ENCODE results near the gene YPEL4.

The YPEL4 gene

DNA sequence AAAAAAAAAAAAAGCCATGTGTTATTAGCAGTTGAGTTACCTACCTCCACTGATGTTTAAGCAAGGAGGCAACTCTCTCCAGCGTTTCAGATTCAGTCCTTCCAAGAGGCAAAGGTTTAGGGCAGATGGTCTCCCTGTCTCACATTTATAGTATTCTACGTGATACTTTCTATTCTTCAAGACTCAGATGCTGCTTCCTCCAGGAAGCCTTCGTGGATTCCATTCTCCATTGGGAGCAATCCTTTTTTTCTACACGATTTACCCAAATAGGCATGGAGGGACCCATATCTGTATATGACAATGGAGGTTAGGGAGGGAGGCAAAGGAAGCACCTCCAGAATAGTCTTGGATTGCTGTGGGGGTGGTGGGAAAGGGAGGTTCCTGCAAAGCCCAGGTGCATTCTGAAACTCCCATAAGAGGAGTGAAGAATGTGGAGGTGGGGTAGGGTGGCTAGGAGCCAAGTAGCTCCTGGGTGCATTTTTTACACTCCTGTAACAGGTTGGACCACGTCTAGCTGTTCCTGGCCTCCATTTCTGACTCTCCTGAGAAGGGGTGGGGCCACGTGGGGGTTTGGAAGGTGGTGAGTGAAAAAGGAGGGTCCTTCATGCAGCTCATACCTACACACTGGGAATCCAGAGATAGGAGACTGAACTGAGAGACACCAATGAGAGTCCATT is 16.2 kb downstream of the YPEL4 start:
- no peak overlapping the region for H3K9ac ChIP-seq (ENCODE audit: low read depth, low read length)
- H3K9me3 ChIP-seq (ENCODE audit: control insufficient read depth, insufficient read depth, low read length): no peaks in the 10 kb centered on the region
- peaks cover 8% of the 10 kb centered on the region; the same call in 1 of the 2 replicates for H3K4me1 ChIP-seq (ENCODE audit: insufficient read depth, low read length)
- no peaks in the 10 kb centered on the region for H3K36me3 ChIP-seq (ENCODE audit: insufficient read depth, low read length)

GRCh38 chr11:57632116-57632515 is 17.6 kb downstream of the YPEL4 start:
- H3K9me3 ChIP-seq (ENCODE audit: control insufficient read depth, insufficient read depth, low read length): no peaks in the 10 kb centered on the region
- no peaks in the 10 kb centered on the region for H3K36me3 ChIP-seq (ENCODE audit: insufficient read depth, low read length)
- peaks cover 8% of the 10 kb centered on the region; the same call in 1 of the 2 replicates for H3K4me1 ChIP-seq (ENCODE audit: insufficient read depth, low read length)
- H3K9ac ChIP-seq (ENCODE audit: low read depth, low read length): no peak overlapping the region

DNA sequence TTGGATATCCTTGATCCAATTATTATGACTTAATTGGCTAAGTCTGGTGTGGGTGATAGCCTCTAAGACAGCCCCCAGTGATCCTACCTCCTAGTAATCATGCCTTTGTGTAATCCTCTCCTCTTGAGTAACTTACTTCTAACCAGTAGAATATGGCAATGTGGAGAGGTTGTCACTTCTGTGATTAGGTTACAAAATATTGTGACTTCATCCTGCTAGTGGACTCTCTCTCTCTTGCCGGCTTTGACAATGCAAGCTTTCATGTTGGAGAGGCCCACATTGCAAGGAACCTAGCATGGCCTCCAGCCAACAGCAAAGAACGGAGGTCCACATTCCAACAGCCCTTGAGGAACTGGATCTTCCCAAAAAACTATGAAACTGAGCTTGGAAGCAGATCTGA is 19.5 kb downstream of the YPEL4 start:
- no peaks in the 10 kb centered on the region for H3K36me3 ChIP-seq (ENCODE audit: insufficient read depth, low read length)
- H3K4me1 ChIP-seq (ENCODE audit: insufficient read depth, low read length): no peaks in the 10 kb centered on the region
- no peak overlapping the region for H3K9ac ChIP-seq (ENCODE audit: low read depth, low read length)
- no peaks in the 10 kb centered on the region for H3K9me3 ChIP-seq (ENCODE audit: control insufficient read depth, insufficient read depth, low read length)

GRCh38 chr11:57626895-57627294 is 22.8 kb downstream of the YPEL4 start:
- no peaks in the 10 kb centered on the region for H3K4me1 ChIP-seq (ENCODE audit: insufficient read depth, low read length)
- no peaks in the 10 kb centered on the region for H3K36me3 ChIP-seq (ENCODE audit: insufficient read depth, low read length)
- H3K9ac ChIP-seq (ENCODE audit: low read depth, low read length): no peak overlapping the region
- no peaks in the 10 kb centered on the region for H3K9me3 ChIP-seq (ENCODE audit: control insufficient read depth, insufficient read depth, low read length)

DNA sequence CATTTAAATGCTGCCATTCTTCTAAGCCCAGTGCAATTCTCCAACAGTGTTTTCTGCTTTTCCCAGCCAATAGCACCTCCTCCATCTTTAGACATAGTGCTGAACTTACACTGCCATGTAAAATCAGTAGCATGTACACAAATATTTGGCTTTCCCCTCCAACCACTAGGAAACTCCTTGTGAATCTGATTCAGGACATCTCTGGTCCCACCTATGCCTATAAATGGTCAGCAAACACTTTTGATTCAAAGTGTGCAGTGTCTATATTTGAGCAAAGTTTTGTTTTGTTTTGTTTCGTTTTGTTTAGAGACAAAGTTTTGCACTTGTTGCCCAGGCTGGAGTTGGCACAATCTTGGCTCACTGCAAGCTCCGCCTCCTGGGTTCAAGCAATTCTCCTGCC is 24.8 kb downstream of the YPEL4 start:
- no peaks in the 10 kb centered on the region for H3K9me3 ChIP-seq (ENCODE audit: control insufficient read depth, insufficient read depth, low read length)
- no peaks in the 10 kb centered on the region for H3K36me3 ChIP-seq (ENCODE audit: insufficient read depth, low read length)
- H3K9ac ChIP-seq (ENCODE audit: low read depth, low read length): no peak overlapping the region
- H3K4me1 ChIP-seq (ENCODE audit: insufficient read depth, low read length): no peaks in the 10 kb centered on the region

DNA sequence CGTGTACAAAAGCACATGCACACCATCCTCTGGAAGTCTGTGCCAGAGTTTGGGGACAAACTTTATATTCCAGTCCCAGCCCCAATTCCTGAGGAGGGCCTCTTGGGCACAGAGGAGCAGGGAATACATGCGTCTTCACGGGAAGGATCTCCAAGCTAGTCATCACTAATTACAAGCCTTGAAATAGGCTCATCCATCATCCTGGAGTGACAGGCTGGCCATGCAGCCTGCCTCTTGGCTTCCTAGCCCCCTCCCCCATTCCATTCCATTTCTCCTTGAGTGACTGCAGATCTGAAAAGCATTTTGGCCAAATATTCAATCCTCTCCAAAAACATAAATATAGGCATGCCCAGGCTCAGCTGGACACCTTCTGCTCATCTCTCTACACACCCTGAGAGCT is 27.4 kb downstream of the YPEL4 start:
- Histone ChIP-seq H3K9me3 (ENCODE audit: control insufficient read depth, insufficient read depth, low read length) (no peaks in the 10 kb centered on the region), H3K4me1 (ENCODE audit: insufficient read depth, low read length) (no peaks in the 10 kb centered on the region), H3K36me3 (ENCODE audit: insufficient read depth, low read length) (no peaks in the 10 kb centered on the region), H3K9ac (ENCODE audit: low read depth, low read length) (no peak overlapping the region)

DNA sequence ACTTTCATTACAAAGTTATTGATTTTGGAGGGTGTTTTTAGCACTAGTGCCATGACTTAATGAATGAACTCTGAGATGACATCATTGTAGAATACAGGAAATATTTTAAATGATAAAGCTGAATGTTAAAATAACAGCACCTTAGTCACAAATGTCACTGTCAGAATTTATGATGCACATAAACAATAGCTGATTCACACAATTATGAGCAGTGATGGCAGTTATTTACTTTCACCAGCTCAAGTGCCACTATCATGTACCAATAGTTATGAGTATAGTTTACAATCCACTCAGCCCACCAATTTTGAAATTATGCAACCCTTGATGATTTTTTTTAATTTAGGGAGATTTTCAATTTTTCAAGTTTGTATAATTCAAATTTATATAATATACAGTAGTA is 29.2 kb downstream of the YPEL4 start:
- Histone ChIP-seq H3K9ac (ENCODE audit: low read depth, low read length) (no peak overlapping the region), H3K9me3 (ENCODE audit: control insufficient read depth, insufficient read depth, low read length) (no peaks in the 10 kb centered on the region), H3K36me3 (ENCODE audit: insufficient read depth, low read length) (no peaks in the 10 kb centered on the region), H3K4me1 (ENCODE audit: insufficient read depth, low read length) (no peaks in the 10 kb centered on the region)

DNA sequence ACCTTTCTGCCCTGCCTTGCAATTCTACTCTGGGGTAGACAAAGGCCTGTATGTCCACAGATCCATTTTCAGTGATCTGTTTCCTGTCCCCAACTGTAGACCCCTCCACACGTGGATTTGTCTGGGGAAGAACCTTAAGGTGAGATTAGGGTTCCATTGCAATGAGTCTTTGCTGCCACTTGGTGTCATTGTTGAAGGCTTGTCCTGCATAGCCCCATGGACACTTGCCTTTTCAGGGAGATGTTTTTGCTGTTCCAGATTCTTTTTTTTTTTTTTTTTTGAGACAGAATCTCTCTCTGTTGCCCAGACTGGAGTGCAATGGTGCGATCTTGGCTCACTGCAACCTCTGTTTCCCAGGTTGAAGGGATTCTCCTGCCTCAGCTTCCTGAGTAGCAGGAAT is 30.4 kb downstream of the YPEL4 start:
- no peaks in the 10 kb centered on the region for H3K36me3 ChIP-seq (ENCODE audit: insufficient read depth, low read length)
- H3K9ac ChIP-seq (ENCODE audit: low read depth, low read length): no peak overlapping the region
- no peaks in the 10 kb centered on the region for H3K9me3 ChIP-seq (ENCODE audit: control insufficient read depth, insufficient read depth, low read length)
- no peaks in the 10 kb centered on the region for H3K4me1 ChIP-seq (ENCODE audit: insufficient read depth, low read length)

DNA sequence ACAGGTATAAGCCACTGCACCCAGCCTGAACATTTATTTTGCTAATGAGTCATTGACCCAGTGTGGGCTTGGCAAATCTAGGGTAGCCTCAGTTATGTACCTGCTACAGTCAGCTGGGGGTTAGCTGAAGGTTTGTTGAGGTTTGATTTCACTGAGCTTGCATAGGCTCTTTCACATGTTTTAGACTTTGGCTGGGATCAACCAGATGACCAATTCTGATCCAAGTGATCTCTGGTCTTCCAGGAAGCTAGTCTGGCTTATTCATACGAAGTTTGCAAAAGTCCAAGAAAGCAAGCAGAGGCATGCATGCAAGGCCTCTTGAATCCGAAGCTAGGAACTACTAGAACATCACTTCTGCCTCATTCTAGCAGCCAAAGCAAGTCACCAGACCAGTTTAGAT is 31.3 kb downstream of the YPEL4 start:
- H3K9ac ChIP-seq (ENCODE audit: low read depth, low read length): no peak overlapping the region
- no peaks in the 10 kb centered on the region for H3K9me3 ChIP-seq (ENCODE audit: control insufficient read depth, insufficient read depth, low read length)
- H3K36me3 ChIP-seq (ENCODE audit: insufficient read depth, low read length): no peaks in the 10 kb centered on the region
- 0 out of 2 replicates have a peak, but pooled peaks cover 6% of the 10 kb centered on the region for H3K4me1 ChIP-seq (ENCODE audit: insufficient read depth, low read length)

GRCh38 chr11:57616595-57616994 is 33.1 kb downstream of the YPEL4 start:
- Histone ChIP-seq H3K36me3 (ENCODE audit: insufficient read depth, low read length) (no peaks in the 10 kb centered on the region), H3K9ac (ENCODE audit: low read depth, low read length) (no peak overlapping the region), H3K9me3 (ENCODE audit: control insufficient read depth, insufficient read depth, low read length) (no peaks in the 10 kb centered on the region), H3K4me1 (ENCODE audit: insufficient read depth, low read length) (0 out of 2 replicates have a peak, but pooled peaks cover 6% of the 10 kb centered on the region)

GRCh38 chr11:57615308-57615707 is 34.4 kb downstream of the YPEL4 start:
- H3K9ac ChIP-seq (ENCODE audit: low read depth, low read length): no peak overlapping the region
- peaks cover 7% of the 10 kb centered on the region; the same call in 1 of the 2 replicates for H3K4me1 ChIP-seq (ENCODE audit: insufficient read depth, low read length)
- H3K9me3 ChIP-seq (ENCODE audit: control insufficient read depth, insufficient read depth, low read length): no peaks in the 10 kb centered on the region
- peaks cover under 1% of the 10 kb centered on the region; the same call in 1 of the 2 replicates for H3K36me3 ChIP-seq (ENCODE audit: insufficient read depth, low read length)

DNA sequence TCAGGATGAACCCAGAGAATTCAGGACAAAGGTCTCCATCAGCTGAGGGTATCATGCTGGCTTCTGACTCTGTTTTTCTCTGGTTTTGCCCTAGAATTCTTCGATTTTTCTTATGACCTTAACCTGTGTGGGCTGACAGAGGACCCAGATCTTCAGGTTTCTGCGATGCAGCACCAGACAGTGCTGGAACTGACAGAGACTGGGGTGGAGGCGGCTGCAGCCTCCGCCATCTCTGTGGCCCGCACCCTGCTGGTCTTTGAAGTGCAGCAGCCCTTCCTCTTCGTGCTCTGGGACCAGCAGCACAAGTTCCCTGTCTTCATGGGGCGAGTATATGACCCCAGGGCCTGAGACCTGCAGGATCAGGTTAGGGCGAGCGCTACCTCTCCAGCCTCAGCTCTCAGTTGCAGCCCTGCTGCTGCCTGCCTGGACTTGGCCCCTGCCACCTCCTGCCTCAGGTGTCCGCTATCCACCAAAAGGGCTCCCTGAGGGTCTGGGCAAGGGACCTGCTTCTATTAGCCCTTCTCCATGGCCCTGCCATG is 35.4 kb downstream of the YPEL4 start:
- no peak overlapping the region for H3K9ac ChIP-seq (ENCODE audit: low read depth, low read length)
- no peaks in the 10 kb centered on the region for H3K9me3 ChIP-seq (ENCODE audit: control insufficient read depth, insufficient read depth, low read length)
- peaks cover 13% of the 10 kb centered on the region; the same call in 1 of the 2 replicates for H3K4me1 ChIP-seq (ENCODE audit: insufficient read depth, low read length)
- peaks cover 6% of the 10 kb centered on the region; the same call in 1 of the 2 replicates for H3K36me3 ChIP-seq (ENCODE audit: insufficient read depth, low read length)

DNA sequence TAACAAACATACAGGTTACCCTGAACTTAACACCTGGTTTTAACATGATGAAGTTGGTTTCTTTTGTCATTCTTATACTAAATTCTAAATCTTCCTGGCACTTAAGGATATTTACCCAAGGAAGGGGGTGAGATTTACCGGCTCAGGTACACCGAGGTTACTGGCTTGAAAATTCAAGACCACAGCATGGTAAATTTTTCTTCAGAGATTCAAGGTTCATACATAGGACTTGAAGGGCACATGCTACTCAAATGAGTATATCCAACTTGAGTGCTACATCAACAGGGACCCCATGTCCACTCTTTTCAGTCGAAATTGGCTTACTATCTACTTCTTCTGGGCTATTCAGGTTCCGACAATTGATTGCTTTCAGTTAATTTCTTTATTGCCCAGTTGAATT is 39.5 kb downstream of the YPEL4 start:
- Histone ChIP-seq H3K9ac (ENCODE audit: low read depth, low read length) (no peak overlapping the region), H3K9me3 (ENCODE audit: control insufficient read depth, insufficient read depth, low read length) (no peaks in the 10 kb centered on the region), H3K4me1 (ENCODE audit: insufficient read depth, low read length) (peaks cover 13% of the 10 kb centered on the region; the same call in 1 of the 2 replicates), H3K36me3 (ENCODE audit: insufficient read depth, low read length) (peaks cover 6% of the 10 kb centered on the region; the same call in 1 of the 2 replicates)

- Histone ChIP-seq H3K9me3 (ENCODE audit: control insufficient read depth, insufficient read depth, low read length) (no peaks in the 10 kb centered on the region), H3K4me1 (ENCODE audit: insufficient read depth, low read length) (peaks cover 3% of the 10 kb centered on the region), H3K36me3 (ENCODE audit: insufficient read depth, low read length) (peaks cover 3% of the 10 kb centered on the region; the same call in 1 of the 2 replicates), H3K9ac (ENCODE audit: low read depth, low read length) (no peak overlapping the region)
These were observed 44.7 kb downstream of the YPEL4 start for GRCh38 chr11:57605028-57605420.

DNA sequence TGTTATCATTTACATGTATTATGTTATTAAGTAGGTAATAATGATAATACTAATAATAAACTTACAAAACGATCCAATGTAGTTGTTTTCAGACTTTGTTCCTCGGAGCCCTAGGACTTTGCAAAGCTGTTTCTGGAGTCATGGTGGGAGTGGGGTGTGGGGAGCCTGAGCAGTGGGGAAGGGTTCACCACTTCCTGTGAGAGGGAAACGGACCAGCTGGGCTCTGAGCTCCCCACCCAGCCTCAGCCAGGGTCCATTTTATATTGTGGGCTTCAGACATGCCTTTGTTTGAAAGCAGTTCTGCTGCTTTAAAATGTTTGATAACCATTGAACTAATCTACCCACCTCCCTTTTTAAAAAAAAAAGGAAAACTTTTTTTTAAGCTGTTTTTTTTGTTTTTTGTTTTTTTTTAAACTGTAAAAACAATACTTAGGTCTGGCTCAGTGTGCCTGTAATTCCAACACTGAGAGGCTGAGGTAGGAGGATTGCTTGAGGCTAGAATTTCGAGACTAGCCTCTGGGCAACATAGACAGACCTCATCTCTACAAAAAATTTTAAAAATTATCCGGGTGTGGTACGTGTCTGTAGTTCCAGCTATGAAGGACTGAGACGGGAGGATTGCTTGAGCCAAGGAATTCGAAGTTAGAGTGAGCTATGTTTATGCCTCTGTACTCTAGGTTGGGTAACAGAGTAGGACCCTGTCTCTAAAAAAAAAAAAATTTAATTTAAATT is 45.2 kb downstream of the YPEL4 start:
- no peak overlapping the region for H3K9ac ChIP-seq (ENCODE audit: low read depth, low read length)
- peaks cover 3% of the 10 kb centered on the region for H3K4me1 ChIP-seq (ENCODE audit: insufficient read depth, low read length)
- no peaks in the 10 kb centered on the region for H3K9me3 ChIP-seq (ENCODE audit: control insufficient read depth, insufficient read depth, low read length)
- no peaks in the 10 kb centered on the region for H3K36me3 ChIP-seq (ENCODE audit: insufficient read depth, low read length)

Data from ES-I3 (cell line).